Thyroid gland (tissue), 4 donors: ENCODE measurements around the gene SUGCT. TPM values are rescaled to one million over a fixed set of nuclear protein-coding genes. Genes with fewer than 3 reads are reported as not detected.

Experiments used
- DNase-seq, 2 donors: peaks; one replicate each; pipeline ENCODE4 v3.0.0-alpha.2; 2019
- H3K27ac ChIP-seq, 3 donors: fragments of 200-600 bp; sonication (generic); 1 replicate in 2 of 3; 2 replicates in 1 of 3; pipeline ENCODE4 v1.5.1; 2016 to 2019; ENCODE audit warnings: mild to moderate bottlenecking in 1 of 3, moderate library complexity in 1 of 3
- H3K27me3 ChIP-seq: fragments of 200-600 bp; sonication (generic); one replicate; pipeline ENCODE4 v1.5.1; 2019
- H3K36me3 ChIP-seq, 2 donors: fragments of 200-600 bp; sonication (generic); one replicate each; pipeline ENCODE4 v1.5.1; 2016 to 2019
- H3K4me1 ChIP-seq, 2 donors: fragments of 200-600 bp; sonication (generic); one replicate each; pipeline ENCODE4 v1.5.1; 2017 to 2019
- H3K4me3 ChIP-seq, 3 donors: fragments of 200-600 bp; sonication (generic); replicated peaks in 1 of 3; 1 replicate in 2 of 3; 2 replicates in 1 of 3; pipeline ENCODE4 v1.5.1; 2016; ENCODE audit warnings: mild to moderate bottlenecking in 1 of 3
- H3K9me3 ChIP-seq: fragments of 200-600 bp; sonication (generic); one replicate; pipeline ENCODE4 v1.5.1; 2017
- POLR2A ChIP-seq, 2 donors: fragments of 450-650 bp; IDR thresholded peaks; one replicate each; pipeline ENCODE4 v1.6.1; 2017; ENCODE audit warnings: antibody characterized with exemption in 2 of 2, mild to moderate bottlenecking in 2 of 2, moderate library complexity in 1 of 2
- WGBS, 2 donors: methylation state at CpG; one replicate each; pipeline ENCODE4 v1.1.5; 2017; 5-methylcytosine and 5-hydroxymethylcytosine counted together
- intact Hi-C: fragments of 100-400 bp; cut with DNase I; formaldehyde crosslinking; loops from one replicate; pipeline ENCODE4 v1.15.1; 2023
- total RNA-seq, 4 donors: library from RNA; depleted of rRNA; stranded (reverse); fragments of >200 nt; gene quantifications; one replicate each; pipeline ENCODE4 v1.2.3, GENCODE V29; 2016
- TF ChIP-seq, protein P1 (sequence below), 6 experiments: fragments of 200-600 bp in 3 of 6; fragments of 450-650 bp in 3 of 6; sonication (generic) in 3 of 6; IDR thresholded peaks; one replicate each; pipeline ENCODE4 v1.5.1; 2016 to 2019; ENCODE audit warnings: antibody characterized with exemption in 6 of 6, mild to moderate bottlenecking in 2 of 6, inconsistent platforms in 1 of 6, moderate library complexity in 1 of 6

Gene SUGCT
- total RNA-seq, 4 donors from 2014 or later = 1.3 to 15.2 (median 3.2) TPM

- peaks cover 0 to 3% of the 10 kb centered on the region in 2 donors for H3K4me1 ChIP-seq
- H3K27me3 ChIP-seq = no peaks in the 10 kb centered on the region
- H3K9me3 ChIP-seq = no peaks in the 10 kb centered on the region
- intact Hi-C loops = no loop called here
- H3K4me3 ChIP-seq = no peak overlapping the region
- H3K27ac ChIP-seq = no peak overlapping the region
- no peaks in the 10 kb centered on the region for H3K36me3 ChIP-seq
- DNase-seq = no peak
- TF ChIP-seq, protein P1, sequence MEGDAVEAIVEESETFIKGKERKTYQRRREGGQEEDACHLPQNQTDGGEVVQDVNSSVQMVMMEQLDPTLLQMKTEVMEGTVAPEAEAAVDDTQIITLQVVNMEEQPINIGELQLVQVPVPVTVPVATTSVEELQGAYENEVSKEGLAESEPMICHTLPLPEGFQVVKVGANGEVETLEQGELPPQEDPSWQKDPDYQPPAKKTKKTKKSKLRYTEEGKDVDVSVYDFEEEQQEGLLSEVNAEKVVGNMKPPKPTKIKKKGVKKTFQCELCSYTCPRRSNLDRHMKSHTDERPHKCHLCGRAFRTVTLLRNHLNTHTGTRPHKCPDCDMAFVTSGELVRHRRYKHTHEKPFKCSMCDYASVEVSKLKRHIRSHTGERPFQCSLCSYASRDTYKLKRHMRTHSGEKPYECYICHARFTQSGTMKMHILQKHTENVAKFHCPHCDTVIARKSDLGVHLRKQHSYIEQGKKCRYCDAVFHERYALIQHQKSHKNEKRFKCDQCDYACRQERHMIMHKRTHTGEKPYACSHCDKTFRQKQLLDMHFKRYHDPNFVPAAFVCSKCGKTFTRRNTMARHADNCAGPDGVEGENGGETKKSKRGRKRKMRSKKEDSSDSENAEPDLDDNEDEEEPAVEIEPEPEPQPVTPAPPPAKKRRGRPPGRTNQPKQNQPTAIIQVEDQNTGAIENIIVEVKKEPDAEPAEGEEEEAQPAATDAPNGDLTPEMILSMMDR (IDR thresholded peaks at IDR 0.05) = no peak
- no peak for TF ChIP-seq POLR2A (IDR thresholded peaks at IDR 0.05)
Measured at GRCh38 chr7:40455485-40455884, 320.7 kb downstream of the SUGCT start.

DNA sequence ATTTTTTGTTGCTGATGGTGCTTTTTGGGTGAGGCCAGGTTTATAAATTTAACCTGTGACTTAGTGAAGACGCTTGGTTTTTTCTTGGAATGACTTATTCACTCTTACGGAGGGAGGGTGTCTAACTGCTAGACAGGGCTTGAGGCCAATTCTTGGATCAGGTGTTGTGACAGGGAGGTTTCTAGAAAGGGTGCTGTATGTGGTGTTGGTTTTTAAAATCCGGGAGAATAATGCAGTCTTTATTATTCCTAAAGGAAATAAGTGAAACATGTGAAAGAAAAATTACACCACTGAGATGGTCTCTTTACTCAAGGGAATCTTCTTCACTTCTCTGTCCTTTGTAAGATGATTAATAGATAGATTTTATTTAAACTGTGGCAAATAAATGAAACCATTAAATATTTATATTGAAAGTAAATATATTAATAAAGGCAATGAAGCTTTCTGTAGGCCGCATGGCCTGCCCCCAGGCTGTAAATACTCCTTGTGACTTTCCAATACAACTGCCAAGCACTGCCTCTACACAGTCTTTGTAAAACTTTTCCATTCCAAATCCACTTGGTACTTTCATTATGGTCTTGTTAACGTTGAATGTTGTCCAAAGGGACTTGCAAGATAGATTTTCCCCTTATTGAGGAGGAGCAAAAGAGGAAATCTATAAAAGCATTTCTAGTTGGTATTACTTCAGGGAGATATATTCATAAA, 323.1 kb downstream of the SUGCT start:
- WGBS, 2 donors = 85 to 89% methylated on average over 5 of the region's 5 CpGs
- no peaks in the 10 kb centered on the region for H3K27me3 ChIP-seq
- no peaks in the 10 kb centered on the region for H3K9me3 ChIP-seq
- no peak for TF ChIP-seq POLR2A (IDR thresholded peaks at IDR 0.05)
- TF ChIP-seq, protein P1 (IDR thresholded peaks at IDR 0.05) = no peak
- intact Hi-C loops = no loop called here
- H3K27ac ChIP-seq = no peak overlapping the region
- DNase-seq = no peak
- H3K4me3 ChIP-seq = no peak overlapping the region
- peaks cover 0 to 8% of the 10 kb centered on the region in 2 donors for H3K4me1 ChIP-seq
- H3K36me3 ChIP-seq = no peaks in the 10 kb centered on the region

DNA sequence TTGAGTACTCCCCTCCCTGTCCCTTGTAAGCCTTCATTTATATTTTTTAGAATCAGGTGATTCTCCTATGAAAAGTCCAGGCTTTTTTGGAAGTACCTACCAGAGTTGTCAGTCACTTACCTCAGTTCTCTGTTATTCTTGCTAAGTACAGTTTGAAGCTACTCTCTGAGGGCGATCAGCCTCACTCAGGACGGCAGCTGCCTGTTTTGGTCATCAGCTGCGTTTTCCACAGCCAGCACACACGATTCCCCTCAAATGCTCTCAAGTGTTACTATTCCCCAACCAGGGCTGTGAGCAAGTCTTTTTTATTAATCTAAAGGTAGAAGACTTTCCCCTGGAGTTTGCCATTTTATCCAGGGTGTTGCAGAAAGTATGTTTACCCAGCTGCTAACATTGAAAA, 328.6 kb downstream of the SUGCT start:
- H3K4me3 ChIP-seq = no peak overlapping the region
- H3K9me3 ChIP-seq = no peaks in the 10 kb centered on the region
- H3K27me3 ChIP-seq = no peaks in the 10 kb centered on the region
- H3K4me1 ChIP-seq = peaks cover 7 to 18% of the 10 kb centered on the region in 2 donors
- peak; percentile 40 to 60 for DNase-seq
- intact Hi-C loops = no loop called here
- H3K27ac ChIP-seq = no peak overlapping the region
- H3K36me3 ChIP-seq = no peaks in the 10 kb centered on the region
- TF ChIP-seq, protein P1 (IDR thresholded peaks at IDR 0.05) = no peak
- no peak for TF ChIP-seq POLR2A (IDR thresholded peaks at IDR 0.05)
- WGBS, 2 donors = 15 to 17% methylated on average over 4 of the region's 4 CpGs

DNA sequence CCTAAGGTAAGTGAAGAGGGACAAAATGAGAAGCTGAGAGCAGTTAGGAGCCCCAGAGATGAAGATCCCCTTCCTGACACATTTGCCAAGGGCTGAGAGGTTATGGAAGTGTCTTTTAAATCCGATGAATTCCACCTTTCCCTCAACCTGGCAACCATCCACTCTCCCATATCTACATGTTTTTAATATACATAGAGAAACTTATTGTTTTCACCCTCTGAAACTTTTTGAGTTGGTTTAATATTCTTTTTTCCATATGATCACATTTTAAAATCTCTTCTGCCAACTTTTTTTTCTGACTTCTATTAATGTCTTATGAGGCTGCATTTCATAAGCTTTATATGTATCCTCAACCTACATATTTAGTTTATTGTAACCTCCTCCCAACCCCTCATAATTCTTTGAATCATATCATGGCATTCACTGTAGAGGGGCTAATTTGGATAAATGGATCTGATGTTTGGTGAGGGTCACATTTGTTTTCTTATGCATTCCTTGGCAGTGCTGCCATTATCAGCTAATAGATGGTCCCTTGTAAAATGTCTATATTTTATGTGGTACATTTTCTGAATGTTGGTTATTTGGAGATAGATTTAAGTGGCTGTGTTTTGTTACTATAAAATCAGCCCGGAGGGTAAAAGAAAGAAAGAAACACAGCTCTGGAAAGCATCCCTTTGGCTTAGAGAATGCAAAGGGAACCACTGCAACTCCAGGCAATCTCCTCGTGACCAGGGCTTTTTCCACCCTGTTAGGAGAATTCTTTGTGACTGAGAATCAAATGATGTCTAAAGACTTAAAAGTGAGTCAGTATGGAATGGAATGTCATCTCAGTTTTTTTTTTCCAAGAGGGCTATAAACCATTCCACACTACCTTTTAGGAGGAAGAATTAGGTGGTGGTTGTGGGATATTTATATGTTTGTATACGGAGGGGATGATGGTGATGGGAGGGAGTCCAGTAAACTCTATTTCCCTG, 334.4 kb downstream of the SUGCT start:
- H3K36me3 ChIP-seq = no peaks in the 10 kb centered on the region
- H3K4me1 ChIP-seq = peaks cover 8 to 18% of the 10 kb centered on the region in 2 donors
- H3K27ac ChIP-seq = no peak overlapping the region
- no peaks in the 10 kb centered on the region for H3K9me3 ChIP-seq
- H3K27me3 ChIP-seq = no peaks in the 10 kb centered on the region
- 70 to 72% methylated on average over 4 of the region's 4 CpGs for WGBS, 2 donors
- intact Hi-C loops = no loop called here
- no peak overlapping the region for H3K4me3 ChIP-seq
- no peak for TF ChIP-seq POLR2A (IDR thresholded peaks at IDR 0.05)
- TF ChIP-seq, protein P1 (IDR thresholded peaks at IDR 0.05) = no peak
- no peak for DNase-seq
